Epithelial cell of proximal tubule (primary cell): ENCODE measurements around the gene GP9. TPM values are rescaled to one million over a fixed set of nuclear protein-coding genes. Genes with fewer than 3 reads are reported as not detected.

Experiments
- DNase-seq: peaks from one replicate; pipeline ENCODE4 v3.0.0-alpha.2; 2011; ENCODE audit warnings: low read depth
- H3K4me3 ChIP-seq: 2 replicates; pipeline ENCODE4 v1.5.1; 2011; ENCODE audit warnings: low read depth, mild to moderate bottlenecking, low read length
- total RNA-seq: library from RNA; depleted of rRNA; stranded (reverse); fragments of >200 nt; gene quantifications from 2 replicates; pipeline ENCODE4 v1.2.3, GENCODE V29; 2015
- TF ChIP-seq, protein P1 (sequence below): conservative IDR thresholded peaks from 2 replicates; pipeline ENCODE4 v1.5.1; 2012; ENCODE audit warnings: low read depth, mild to moderate bottlenecking, low read length

GP9 gene
- total RNA-seq, 1 donor from 2014 or later = not detected

DNA sequence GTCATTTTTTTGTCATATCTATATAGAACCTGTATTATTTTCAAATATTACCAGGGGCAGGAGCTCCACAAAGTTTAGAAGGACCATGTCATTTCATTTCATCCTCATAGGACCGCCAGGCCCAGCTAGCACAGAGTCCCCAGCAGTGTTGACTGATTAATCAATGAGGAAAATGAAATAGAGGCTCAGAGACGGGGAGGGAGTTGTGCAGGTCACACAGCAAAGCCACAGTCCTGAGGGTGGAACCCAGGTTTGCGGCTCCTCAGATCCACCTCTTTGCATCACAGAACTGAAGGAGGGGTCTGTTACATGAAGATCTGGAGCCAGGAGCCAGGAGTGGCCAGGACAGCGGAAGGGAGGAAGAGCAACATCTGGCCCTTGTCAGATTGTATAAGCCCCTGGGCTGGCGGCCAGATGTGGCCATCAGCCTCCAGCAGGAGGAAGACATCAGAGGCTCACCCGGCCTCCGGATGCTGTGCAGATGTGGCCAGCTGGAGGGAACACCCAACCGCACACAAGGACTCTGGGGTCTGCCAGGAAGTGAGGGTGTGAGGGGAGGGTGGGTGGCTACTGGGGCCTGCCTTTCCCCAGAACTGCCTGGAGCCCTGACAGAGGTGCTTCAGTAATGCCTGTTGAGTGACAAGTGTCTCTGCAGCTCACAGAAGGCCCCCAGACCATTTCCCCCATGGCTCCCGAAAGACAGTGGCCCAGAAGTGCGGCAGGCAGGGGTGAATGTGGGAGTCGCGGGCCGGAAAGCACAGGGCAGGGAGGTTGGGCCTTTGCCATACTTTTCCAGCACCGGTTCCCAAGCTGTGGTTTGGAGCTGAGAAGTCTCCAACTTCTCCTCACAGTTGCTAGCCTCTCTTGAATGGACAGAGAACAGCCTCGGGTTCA lies 38.2 kb upstream of the GP9 start:
- DNase-seq = no peak
- TF ChIP-seq, protein P1, sequence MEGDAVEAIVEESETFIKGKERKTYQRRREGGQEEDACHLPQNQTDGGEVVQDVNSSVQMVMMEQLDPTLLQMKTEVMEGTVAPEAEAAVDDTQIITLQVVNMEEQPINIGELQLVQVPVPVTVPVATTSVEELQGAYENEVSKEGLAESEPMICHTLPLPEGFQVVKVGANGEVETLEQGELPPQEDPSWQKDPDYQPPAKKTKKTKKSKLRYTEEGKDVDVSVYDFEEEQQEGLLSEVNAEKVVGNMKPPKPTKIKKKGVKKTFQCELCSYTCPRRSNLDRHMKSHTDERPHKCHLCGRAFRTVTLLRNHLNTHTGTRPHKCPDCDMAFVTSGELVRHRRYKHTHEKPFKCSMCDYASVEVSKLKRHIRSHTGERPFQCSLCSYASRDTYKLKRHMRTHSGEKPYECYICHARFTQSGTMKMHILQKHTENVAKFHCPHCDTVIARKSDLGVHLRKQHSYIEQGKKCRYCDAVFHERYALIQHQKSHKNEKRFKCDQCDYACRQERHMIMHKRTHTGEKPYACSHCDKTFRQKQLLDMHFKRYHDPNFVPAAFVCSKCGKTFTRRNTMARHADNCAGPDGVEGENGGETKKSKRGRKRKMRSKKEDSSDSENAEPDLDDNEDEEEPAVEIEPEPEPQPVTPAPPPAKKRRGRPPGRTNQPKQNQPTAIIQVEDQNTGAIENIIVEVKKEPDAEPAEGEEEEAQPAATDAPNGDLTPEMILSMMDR = no peak
- H3K4me3 ChIP-seq = no peak overlapping the region

DNA sequence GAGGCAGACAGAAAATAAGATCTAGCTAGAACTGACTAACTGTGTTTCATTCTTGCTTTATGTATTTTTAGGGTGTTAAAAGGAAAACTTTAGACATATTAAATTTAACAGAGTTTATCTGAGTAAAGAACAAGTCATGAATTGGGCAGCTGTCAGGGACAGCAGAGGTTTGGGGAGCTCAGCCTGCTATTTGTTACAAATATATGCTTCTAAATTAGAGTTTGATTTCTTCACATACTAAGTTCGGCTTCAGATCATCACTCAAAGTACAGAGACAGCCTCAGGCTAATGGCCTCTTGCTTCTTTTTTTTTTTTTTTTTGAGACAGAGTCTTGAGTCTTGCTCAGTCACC lies 37.6 kb upstream of the GP9 start:
- no peak overlapping the region for H3K4me3 ChIP-seq
- no peak for DNase-seq

DNA sequence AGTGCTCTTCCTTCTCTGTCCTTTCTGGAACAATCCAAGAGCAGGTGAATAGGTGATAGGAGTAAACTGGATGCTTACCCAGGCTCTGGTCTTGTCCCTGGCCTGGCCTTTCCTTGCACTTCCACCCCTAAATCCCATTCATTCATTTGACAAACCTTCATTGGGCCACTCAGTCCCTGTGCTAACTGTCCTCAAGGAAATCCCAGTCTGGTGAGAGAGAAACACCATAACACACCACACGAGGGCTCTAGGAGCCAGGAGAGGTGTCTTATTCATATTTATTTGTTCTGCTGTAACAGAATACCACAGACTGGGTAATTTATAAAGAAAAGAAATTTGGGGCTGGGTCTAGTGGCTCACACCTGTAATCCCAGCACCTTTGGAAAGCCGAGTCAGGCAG lies 36.7 kb upstream of the GP9 start:
- H3K4me3 ChIP-seq = no peak overlapping the region
- TF ChIP-seq, protein P1 = peak; percentile 58
- DNase-seq = peak; percentile 1

More for the DNA sequence above, 37.6 kb upstream of the GP9 start:
- TF ChIP-seq, protein P1 = no peak

DNA sequence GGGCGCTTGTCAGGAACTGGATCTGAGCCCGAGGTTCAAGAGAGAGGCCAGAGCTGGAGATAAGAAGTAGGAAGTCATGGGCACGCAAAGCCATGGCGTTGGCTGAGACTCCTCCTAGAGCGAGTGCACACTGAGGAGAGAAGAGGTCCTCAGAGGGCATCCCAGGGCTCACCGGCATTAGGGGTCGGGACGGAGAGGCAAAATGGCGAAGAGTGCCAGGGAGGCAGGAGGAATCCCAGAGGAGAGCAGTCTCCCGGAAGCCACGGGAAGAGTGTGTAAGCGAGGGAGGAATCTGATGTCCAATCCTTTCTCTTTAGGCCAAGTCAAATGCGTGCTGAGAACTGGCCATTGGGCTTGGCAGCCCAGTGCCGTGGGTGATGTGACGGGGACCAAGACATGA lies 35.5 kb upstream of the GP9 start:
- TF ChIP-seq, protein P1 = no peak
- DNase-seq = no peak
- no peak overlapping the region for H3K4me3 ChIP-seq

DNA sequence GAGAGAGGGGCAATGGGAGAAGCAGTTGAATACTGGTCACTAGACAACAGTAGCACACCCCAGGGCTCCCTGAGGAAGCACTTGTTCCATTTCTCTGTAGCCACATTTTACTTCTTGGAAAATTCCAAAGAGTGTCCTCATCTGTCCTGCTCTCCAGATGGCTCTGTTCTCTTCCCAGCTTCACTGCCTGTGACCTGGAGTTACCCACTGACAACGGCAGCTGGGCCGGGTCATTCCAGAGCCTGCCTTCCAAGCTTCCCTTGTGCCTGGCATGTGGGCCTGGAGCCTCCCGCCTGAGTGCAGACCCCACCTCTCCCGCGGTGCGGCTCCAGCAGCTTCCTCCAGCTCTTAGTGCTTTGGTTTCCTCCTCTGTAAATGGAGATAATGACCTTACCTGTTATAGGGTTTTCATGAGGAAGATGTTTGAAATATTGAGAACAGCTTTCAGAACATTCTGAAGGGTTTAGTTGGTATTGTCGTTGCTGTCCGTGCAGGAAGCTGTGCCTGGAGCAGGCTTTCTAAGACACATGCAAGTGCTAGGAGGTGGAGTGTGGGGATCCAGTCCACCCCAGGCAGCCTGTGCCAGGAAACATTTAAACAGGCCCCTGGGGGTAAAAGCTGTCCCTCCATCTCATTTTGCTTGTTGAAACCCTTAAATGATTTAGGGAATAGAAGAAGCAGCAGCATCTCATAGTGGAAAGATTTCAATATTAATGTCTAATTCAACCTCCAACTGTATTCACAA lies 34.7 kb upstream of the GP9 start:
- TF ChIP-seq, protein P1 = no peak
- H3K4me3 ChIP-seq = no peak overlapping the region

DNA sequence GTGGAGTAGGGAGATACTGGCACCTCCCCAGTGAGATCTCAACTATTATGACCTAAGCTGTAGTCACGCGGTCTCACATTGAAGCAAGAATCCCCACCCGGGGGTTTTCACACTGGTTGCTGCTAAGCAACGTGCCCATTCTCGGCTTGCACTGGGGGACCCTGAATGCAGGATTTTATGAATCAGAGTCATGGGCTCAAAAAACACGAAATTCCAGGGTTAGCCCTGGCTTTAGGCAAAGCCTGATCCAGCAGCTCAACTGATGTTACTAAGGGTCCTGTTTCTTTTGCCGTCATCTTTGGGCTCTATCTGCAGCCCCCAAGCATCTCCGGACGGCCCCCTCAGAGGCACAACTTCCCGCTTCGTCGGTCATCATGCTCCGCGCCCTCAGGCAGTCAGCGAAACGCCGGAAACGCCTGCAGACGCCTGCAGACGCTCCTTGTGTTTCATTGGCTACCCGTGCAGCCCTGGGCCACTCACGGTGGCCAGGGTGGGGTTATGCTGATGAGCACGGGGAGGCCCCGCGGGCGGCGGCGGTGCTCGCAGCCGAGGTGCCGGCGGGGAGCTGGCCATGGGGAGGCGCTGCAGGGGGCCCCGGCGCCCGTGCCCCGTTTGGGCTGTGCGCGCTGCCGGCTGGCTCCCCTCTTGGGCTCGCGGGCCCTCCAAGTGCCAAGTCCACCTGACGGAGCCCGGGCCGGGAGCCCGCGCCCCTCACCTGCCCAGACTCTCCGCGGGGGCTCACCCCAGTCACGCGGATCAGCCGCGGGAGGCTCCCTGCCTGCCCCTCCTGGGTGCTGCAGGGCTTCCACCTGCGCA lies 33.6 kb upstream of the GP9 start:
- TF ChIP-seq, protein P1 = peak; percentile 55
- peak; percentile 38 for DNase-seq
- H3K4me3 ChIP-seq = peak overlapping the region; percentile 57

More for the DNA sequence above, 34.7 kb upstream of the GP9 start:
- DNase-seq = no peak
